OCI-LY7 (cell line): ENCODE measurements around the gene SIPA1L3.

Experiments used
- CTCF ChIP-seq: fragments of 200-600 bp; sonication (generic); conservative IDR thresholded peaks from 2 replicates; pipeline ENCODE4 v1.5.1; 2014; ENCODE audit warnings: mild to moderate bottlenecking, antibody characterized with exemption, low read length, moderate library complexity, mixed read lengths
- EZH2phosphoT487 ChIP-seq: fragments of 200-600 bp; sonication (generic); IDR thresholded peaks from 2 replicates; pipeline ENCODE4 v1.6.1; 2018; ENCODE audit warnings: low read depth, borderline replicate concordance, mild to moderate bottlenecking, mixed run types, antibody characterized with exemption, low read length, moderate library complexity, mixed read lengths

GRCh38 chr19:38081547-38082255, 174.7 kb downstream of the SIPA1L3 start:
- TF ChIP-seq CTCF (no peak), EZH2phosphoT487 (no peak)
